Muscle of arm (tissue), 14 donors: Measurements from ENCODE around the gene PPP2R2C. TPM values are rescaled to one million over a fixed set of nuclear protein-coding genes. Genes with fewer than 3 reads are reported as not detected.

Experiments
- DNase-seq: peaks from one replicate; pipeline ENCODE4 v3.0.0-alpha.2; 2013
- long read RNA-seq, 11 donors: transcript quantifications; one replicate each; lab custom pipeline, GENCODE V29; 2026
- polyA plus RNA-seq, 12 donors: library from polyadenylated mRNA; unstranded; fragments of 120-200 nt; gene quantifications; one replicate each; pipeline ENCODE4 v1.2.1, GENCODE V29; 2013; ENCODE audit not compliant: insufficient read length in 12 of 12

Gene PPP2R2C
- 10 to 100 TPM in 1 of 12 donors, 1 to 10 TPM in 2, under 1 TPM in 7, not detected in 2; 0.19 to 14.3 (median 0.27) TPM for polyA plus RNA-seq
- long read RNA-seq, donor 1, partial matches to known transcripts: 0 of 1 reads
- long read RNA-seq, donor 1, other reads (novel, unspliced or antisense): 0 of 1 reads
- long read RNA-seq, donor 2: 0 reads
- long read RNA-seq, donor 3: 0 reads
- long read RNA-seq, donor 4: 0 reads
- long read RNA-seq, donor 5: 0 reads
- long read RNA-seq, donor 6: 0 reads
- long read RNA-seq, donor 7, partial matches to known transcripts: 0 of 1 reads
- long read RNA-seq, donor 7, other reads (novel, unspliced or antisense): 0 of 1 reads
- long read RNA-seq, donor 8: 0 reads
- long read RNA-seq, donor 9, partial matches to known transcripts: 0 of 1 reads
- long read RNA-seq, donor 9, other reads (novel, unspliced or antisense): 0 of 1 reads
- long read RNA-seq, donor 10: 0 reads
- long read RNA-seq, donor 11: 0 reads

DNA sequence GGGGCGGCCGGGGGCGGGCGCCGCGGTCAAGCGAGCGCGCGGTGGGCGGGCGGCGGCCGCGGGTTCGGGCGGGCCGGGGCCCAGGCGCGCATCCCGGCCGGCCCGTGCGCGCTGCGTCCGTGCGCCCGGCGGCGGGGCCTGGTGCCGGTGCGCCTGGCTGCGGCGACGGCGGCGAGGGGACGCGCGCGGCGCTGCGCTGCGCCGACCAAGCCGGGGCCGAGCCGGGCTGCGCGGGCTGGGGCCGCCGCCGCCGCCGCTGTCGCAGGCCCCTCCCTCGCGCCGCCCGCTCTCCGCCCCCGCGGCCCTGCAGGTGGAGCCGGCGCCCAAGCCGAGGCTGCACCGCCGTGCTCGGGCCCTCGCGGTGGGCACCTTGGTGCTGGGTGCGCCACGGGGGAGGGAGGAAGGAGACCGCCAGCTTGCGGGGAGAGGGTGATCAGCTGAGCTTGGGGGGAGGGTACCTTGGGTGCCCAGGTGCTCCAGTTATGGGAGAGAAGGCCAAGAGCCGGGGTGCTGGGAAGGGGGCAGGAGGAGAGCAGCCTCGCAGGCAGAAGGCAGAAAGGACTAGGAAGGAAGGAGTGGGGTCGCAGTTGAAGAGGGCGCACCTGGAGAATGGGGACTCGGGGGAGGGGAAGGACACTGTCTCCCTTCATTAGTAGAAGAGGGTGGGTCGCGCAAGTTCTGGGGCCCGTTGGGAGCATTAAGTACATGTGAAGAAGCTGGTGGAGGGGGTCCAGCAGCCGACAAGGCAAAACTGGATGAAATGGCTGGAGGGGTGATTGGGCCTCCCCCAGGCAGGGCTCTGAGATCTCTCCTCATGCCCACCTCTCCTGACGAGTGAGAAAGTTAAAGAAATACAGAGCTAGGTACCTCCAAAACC is at the start of gene PPP2R2C:
Gene PPP2R2C (minus strand): TSS at position 228 of the 877 bp plus-strand sequence. CDS start 385 bp downstream, outside the sequence.
- no peak for DNase-seq

DNA sequence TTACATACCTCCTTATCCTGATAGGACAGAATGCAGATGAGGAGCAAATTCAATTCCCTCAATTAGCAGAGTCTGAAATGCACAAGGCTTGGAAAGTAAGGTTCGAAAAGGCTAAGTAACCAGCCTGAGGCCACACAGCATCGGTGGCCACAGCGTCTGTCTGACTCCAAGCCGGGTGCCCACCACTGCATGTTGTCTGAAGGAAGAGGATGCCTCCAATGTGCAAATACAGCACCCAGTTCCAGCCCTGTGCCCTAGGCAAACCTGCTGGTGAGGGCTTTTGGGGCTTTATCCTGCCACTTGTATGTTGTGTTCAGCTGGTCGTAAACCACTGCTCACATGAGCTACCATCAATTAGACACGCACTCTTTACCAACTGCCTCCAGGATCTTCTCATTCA is 48.6 kb upstream of the PPP2R2C start:
- no peak for DNase-seq

GRCh38 chr4:6520051-6520636 is 47.7 kb upstream of the PPP2R2C start:
- no peak for DNase-seq

DNA sequence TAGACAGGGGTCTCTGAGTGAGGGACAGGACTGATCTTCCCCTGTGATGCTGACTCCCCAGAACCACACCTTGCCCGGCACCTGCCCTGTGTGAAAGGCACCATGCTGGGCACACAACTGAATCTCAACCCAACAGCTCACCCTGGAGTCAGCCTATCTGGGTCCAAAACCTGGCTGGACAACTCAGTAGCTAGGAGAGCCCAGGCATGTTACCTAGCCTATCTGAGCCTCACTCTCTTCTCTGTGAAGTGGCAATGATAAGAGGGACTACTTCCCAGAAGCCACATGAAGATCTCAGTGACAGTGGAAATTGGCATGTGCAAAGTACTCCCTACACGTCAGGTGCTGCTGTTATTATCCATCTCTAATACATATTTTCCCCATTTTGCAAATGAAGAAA is 44.8 kb upstream of the PPP2R2C start:
- DNase-seq: no peak

DNA sequence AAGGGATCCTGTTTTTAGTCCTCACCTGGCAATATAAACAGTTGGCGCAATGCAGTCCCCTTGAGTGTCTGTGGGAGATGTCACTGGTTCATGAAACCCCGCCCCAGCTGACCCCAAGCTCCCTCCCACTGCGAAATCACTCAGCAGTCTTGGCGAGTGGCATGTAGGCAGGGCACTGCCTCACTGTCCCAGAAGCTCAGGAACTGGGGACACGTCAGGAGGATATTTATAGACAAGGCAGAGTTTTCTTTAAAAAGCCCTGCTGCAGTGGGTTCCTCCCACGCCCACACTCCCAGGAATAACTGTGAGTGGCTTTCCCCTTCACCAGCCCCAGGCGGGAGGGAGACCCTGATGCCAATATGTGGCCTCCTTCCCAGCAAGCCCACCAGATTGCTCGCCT is 44.3 kb upstream of the PPP2R2C start:
- no peak for DNase-seq

DNA sequence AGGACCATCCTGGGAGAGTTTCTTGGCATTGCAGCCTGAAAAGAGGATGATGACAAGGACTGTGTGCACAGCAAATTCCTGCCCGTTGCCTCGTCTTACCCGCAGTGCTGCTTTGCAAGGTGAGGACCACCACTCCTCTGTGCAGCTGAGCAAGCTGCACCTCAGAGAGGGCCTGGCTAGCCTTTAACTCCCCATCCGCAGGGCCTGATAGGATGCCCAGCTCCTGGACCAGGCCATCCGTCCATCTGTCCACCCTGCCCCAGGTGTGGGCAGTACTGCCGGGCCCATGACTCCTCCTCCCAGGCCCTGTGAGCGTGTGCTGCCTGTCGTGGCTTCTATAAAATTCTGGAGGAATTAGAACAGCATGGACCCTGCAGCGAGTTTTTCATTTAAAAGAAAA is 43.9 kb upstream of the PPP2R2C start:
- no peak for DNase-seq

DNA sequence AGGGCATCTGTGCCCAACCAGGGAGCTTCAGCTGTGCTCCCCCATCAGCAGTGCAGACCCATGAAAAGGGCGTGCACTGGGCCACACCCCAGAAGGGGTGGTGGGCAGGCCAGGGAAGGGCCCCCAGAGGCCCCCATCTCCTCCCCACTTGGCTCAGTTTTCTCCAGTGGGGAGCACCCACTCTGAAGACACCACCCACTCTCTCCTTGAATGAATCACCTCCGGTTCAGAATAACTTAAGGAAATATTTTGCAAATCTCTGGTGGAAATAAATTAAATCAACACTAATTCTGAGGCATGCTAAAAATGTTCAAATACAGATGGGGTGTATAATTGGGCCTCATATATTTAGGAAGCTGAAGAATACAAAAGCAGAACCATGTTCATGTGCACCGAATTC is 41.3 kb upstream of the PPP2R2C start:
- DNase-seq: no peak

GRCh38 chr4:6509587-6509986 is 37.2 kb upstream of the PPP2R2C start:
- DNase-seq: no peak

- DNase-seq: no peak
These were observed 34.9 kb upstream of the PPP2R2C start for GRCh38 chr4:6507345-6507744.

DNA sequence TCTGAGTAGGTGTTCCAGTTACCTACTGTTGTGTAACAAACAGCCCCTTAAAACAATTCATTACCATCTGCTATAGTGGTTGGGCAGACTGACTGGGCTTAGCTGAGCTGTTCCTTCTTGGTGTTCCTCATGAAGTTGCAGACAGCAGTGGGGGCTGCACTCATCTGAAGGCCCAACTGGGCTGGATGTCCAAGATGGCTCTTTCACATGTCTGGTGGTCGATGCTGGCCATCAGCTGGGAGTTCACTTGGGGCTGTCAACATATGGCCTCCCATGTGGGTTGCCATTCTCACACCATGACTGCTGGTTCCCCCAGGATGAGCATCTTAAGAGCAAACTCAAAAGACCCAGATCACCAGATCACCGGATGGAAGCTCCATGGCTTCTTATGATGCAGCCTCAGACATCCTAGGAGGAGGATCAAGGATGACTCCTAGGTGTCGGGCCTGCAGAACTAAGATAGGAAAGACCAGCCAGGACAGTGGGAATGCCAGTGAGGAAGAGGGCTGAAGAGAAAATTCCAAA is 34.3 kb upstream of the PPP2R2C start:
- DNase-seq: no peak

GRCh38 chr4:6504900-6505496 is 32.6 kb upstream of the PPP2R2C start:
- DNase-seq: no peak

DNA sequence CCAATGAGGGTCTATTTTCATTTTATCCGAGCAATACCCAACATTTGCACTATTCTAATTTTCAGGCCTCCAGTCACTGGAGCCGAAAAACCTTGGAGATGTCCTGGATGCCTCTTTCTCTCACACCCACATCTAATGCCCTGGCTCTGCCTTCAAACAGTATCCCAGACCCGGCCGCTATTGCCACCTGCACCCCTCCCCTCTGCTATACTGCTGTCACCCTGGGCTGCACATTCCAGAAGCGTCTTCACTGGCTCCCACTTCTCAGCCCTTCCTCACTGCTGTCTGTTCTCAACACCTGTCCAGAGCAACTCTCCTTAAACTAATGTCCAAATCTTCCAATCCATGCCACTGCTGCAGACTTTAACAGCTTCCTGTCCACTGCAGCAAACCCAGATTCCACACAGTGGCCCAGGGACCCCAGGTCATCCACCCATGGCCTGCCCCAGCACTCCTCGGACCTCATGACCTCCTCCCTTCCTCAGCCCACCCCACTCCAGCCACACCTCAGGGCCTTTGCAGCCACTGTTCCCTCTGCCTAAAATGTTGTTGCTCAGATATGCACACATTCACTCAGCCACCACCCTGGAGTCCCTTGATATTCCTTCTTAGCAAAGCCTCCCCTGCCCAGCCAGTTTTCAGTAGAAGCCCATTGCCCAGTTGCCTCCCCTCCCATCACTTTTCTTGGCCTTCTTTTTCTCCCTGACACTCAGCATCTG is 30.5 kb upstream of the PPP2R2C start:
- no peak for DNase-seq

DNA sequence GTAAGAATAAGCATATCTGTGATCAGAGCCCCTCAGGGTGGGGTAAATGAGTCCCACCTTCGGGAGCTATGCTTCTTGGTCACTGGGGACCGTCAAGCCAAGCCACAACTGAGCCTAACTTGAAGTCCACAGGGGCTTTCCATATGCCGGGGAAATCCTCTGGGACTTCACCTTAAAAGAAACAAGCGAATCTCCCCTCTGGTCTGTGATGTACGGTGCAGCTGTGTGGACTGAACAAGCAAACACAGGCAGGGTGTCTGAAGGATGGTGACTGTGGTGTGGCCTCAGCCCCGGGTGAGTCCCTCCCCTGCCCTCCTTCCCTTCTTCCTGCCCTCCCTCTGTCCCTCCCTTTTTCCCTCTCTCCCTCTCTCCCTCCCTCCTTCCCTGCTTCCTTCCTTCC is 29.7 kb upstream of the PPP2R2C start:
- DNase-seq: no peak

- no peak for DNase-seq
These were observed 28.8 kb upstream of the PPP2R2C start for GRCh38 chr4:6501171-6501570.

DNA sequence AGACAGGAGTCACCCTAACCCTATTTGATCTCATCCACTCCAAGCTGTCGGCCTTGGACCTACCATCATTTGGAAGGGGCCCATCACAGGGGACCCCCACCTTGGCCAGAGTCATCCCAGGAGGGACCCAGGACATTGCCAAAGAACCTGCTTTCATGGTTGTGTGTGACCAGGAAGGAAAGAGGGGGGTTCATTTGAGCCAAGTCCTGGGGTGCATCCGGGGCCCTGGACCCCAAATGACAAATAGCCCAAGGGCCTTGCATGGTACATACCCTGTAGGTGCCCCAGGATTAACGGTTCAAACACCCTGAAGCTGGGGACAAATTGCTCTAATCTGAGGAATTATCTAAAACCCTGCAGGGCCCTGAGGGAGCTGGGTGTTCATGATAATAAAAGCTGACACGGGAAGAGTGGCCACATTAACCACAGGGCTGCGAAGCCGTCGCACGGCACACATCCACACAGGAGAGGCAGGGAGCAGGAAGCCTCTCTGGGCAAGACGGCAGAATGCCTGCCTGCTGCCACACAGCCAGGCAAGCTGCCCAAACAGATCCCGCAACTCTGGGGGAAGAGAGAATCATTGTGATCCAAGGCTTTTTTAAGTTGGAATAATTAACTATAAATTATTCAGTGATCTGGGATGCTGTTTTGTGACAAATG is 28.2 kb upstream of the PPP2R2C start:
- no peak for DNase-seq

GRCh38 chr4:6499238-6499600 is 26.8 kb upstream of the PPP2R2C start:
- no peak for DNase-seq

DNA sequence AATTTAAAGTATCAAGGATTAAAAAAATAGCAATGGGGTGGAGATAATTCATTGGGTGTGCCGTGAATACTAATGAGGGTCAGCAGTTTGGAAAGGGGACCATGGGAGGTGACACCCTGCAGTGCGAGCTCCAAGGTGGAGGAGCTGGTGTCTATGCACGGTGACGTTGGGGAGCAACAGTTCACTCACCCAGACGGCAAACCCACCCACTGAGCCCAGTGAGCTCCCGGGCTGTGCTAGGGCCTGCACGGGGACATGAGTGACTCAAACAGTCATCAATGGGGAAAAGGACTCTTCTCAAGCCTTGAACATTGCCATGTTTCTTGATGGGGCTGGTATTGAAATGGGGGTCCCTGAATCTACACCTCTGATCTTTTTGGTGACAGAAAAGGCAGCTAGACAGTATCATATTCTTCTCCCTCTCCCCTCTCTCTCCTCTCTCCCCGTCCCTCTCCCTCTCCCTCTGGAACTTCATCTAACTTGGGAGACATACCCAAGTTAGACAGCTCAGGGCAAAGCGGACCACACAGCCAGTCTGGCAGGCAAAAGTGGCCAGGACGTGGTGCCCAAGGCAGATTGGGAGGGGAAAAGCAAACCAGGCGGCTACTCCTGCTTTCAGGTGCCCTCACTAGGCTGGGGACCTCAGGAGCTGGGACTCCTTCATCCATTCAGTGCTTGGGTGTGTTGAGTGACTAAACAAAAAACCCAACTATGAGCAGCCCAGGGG is 26.3 kb upstream of the PPP2R2C start:
- no peak for DNase-seq

GRCh38 chr4:6497796-6498195 is 25.4 kb upstream of the PPP2R2C start:
- DNase-seq: no peak

GRCh38 chr4:6495736-6496135 is 23.3 kb upstream of the PPP2R2C start:
- DNase-seq: no peak

GRCh38 chr4:6495296-6495590 is 22.8 kb upstream of the PPP2R2C start:
- DNase-seq: no peak
